NCI-H226 (cell line): ENCODE results near the gene ZDHHC4.

Source experiments
- DNase-seq: peaks from one replicate; pipeline ENCODE4 v3.0.0-alpha.2; 2015

Gene ZDHHC4

GRCh38 chr7:6637544-6638229, 60.4 kb downstream of the ZDHHC4 start:
- DNase-seq: peak; percentile 28
